ENCODE results near the gene FHIT. TPM values are rescaled to one million over a fixed set of nuclear protein-coding genes. Genes with fewer than 3 reads are reported as not detected.

Gene FHIT
- total and polyA plus RNA-seq, 7 donors = 0.98 to 10.4 (median 4.0) TPM

GRCh38 chr3:60445446-60445845 is 805.8 kb downstream of the FHIT start:
- ATAC-seq = no peak
- H3K36me3 ChIP-seq (ENCODE audit: insufficient read depth in 1 of 2, low read depth in 1 of 2) = no peaks in the 10 kb centered on the region
- no peaks in the 10 kb centered on the region for H3K9me3 ChIP-seq
- WGBS, 3 donors = 71 to 80% (median 74%) methylated on average over 3 of the region's 3 CpGs
- DNase-seq = no peak
- no peaks in the 10 kb centered on the region for H3K4me1 ChIP-seq
- H3K27ac ChIP-seq = no peak overlapping the region
- intact Hi-C loops (cut with DNase I) = no loop called here
- no peaks in the 10 kb centered on the region for H3K27me3 ChIP-seq (ENCODE audit: insufficient read depth in 3 of 3, low read length in 2 of 3)
- H3K4me3 ChIP-seq = no peak overlapping the region
- TF ChIP-seq CTCF (IDR thresholded peaks at IDR 0.05) = no peak

- Histone ChIP-seq H3K27me3 (ENCODE audit: insufficient read depth in 3 of 3, low read length in 2 of 3) (no peaks in the 10 kb centered on the region), H3K27ac (no peak overlapping the region), H3K4me3 (no peak overlapping the region), H3K9me3 (no peaks in the 10 kb centered on the region), H3K4me1 (no peaks in the 10 kb centered on the region), H3K36me3 (ENCODE audit: insufficient read depth in 1 of 2, low read depth in 1 of 2) (no peaks in the 10 kb centered on the region)
- no peak for TF ChIP-seq CTCF (IDR thresholded peaks at IDR 0.05)
- no peak for ATAC-seq
- 65 to 71% (median 66%) methylated on average over 5 of the region's 5 CpGs for WGBS, 3 donors
- DNase-seq = no peak
- intact Hi-C loops (cut with DNase I) = no loop called here
These were observed 806.3 kb downstream of the FHIT start for GRCh38 chr3:60444898-60445437.

- Histone ChIP-seq H3K36me3 (ENCODE audit: insufficient read depth in 1 of 2, low read depth in 1 of 2) (no peaks in the 10 kb centered on the region), H3K4me3 (no peak overlapping the region), H3K27ac (no peak overlapping the region), H3K27me3 (ENCODE audit: insufficient read depth in 3 of 3, low read length in 2 of 3) (no peaks in the 10 kb centered on the region), H3K4me1 (no peaks in the 10 kb centered on the region), H3K9me3 (no peaks in the 10 kb centered on the region)
- TF ChIP-seq CTCF (IDR thresholded peaks at IDR 0.05) = no peak
- intact Hi-C loops (cut with DNase I) = no loop called here
- ATAC-seq (no peak), DNase-seq (no peak)
- 85 to 91% (median 90%) methylated on average over 2 of the region's 2 CpGs for WGBS, 3 donors
These were observed 810.4 kb downstream of the FHIT start for GRCh38 chr3:60440869-60441268.

GRCh38 chr3:60435941-60436650 is 815.2 kb downstream of the FHIT start:
- WGBS, 3 donors = 96 to 99% (median 97%) methylated on average over 4 of the region's 4 CpGs
- DNase-seq (no peak), ATAC-seq (no peak)
- Histone ChIP-seq H3K27ac (no peak overlapping the region), H3K4me3 (no peak overlapping the region), H3K4me1 (no peaks in the 10 kb centered on the region), H3K36me3 (ENCODE audit: insufficient read depth in 1 of 2, low read depth in 1 of 2) (no peaks in the 10 kb centered on the region), H3K27me3 (ENCODE audit: insufficient read depth in 3 of 3, low read length in 2 of 3) (no peaks in the 10 kb centered on the region), H3K9me3 (no peaks in the 10 kb centered on the region)
- TF ChIP-seq CTCF (IDR thresholded peaks at IDR 0.05) = no peak
- intact Hi-C loops (cut with DNase I) = no loop called here

- H3K27me3 ChIP-seq (ENCODE audit: insufficient read depth in 3 of 3, low read length in 2 of 3) = no peaks in the 10 kb centered on the region
- no peak for DNase-seq
- H3K27ac ChIP-seq = no peak overlapping the region
- no peaks in the 10 kb centered on the region for H3K9me3 ChIP-seq
- ATAC-seq = no peak
- no peaks in the 10 kb centered on the region for H3K4me1 ChIP-seq
- intact Hi-C loops (cut with DNase I) = no loop called here
- no peak overlapping the region for H3K4me3 ChIP-seq
- H3K36me3 ChIP-seq (ENCODE audit: insufficient read depth in 1 of 2, low read depth in 1 of 2) = no peaks in the 10 kb centered on the region
- no peak for TF ChIP-seq CTCF (IDR thresholded peaks at IDR 0.05)
These were observed 816.3 kb downstream of the FHIT start for GRCh38 chr3:60434950-60435349.

Measured in psoas muscle (tissue), 8 donors.